ENCODE measurements around the gene NPHS1. TPM values are rescaled to one million over a fixed set of nuclear protein-coding genes. Genes with fewer than 3 reads are reported as not detected.

NPHS1 gene
- total RNA-seq, 1 experiment from 2014 or later, result not detected

GRCh38 chr19:35869327-35870123 is 17.2 kb upstream of the NPHS1 start:
- CTCF ChIA-PET, result interaction anchor here (0.6 kb wide), 1 partner anchor 49 kb away, joined by 3 read pairs; no protein-coding TSS in a partner anchor
- POLR2A ChIA-PET (ENCODE audit: low non-redundant PET), result no interaction called here

GRCh38 chr19:35868823-35869326 is 16.6 kb upstream of the NPHS1 start:
- no TSS peak for BruUV-seq (replicated peaks)
- intact Hi-C loops (cut with micrococcal nuclease; ENCODE audit: unreplicated experiment), result no loop called here
- Histone ChIP-seq H3K4me3 (ENCODE audit: low read depth, low read length, poor library complexity, severe bottlenecking) (peak overlapping the region; percentile 52), H3K4me1 (ENCODE audit: insufficient read depth, low read length, poor library complexity, severe bottlenecking) (peaks cover 11% of the 10 kb centered on the region), H3K27me3 (replicated peaks; ENCODE audit: insufficient read depth, low read depth, low read length, poor library complexity) (no peaks in the 10 kb centered on the region), H3K27ac (ENCODE audit: low read depth, low read length, poor library complexity, severe bottlenecking) (no peak overlapping the region), H3K36me3 (ENCODE audit: insufficient read depth, low read length, poor library complexity, severe bottlenecking) (no peaks in the 10 kb centered on the region), H3K9me3 (ENCODE audit: low read depth, low read length, poor library complexity, severe bottlenecking) (no peaks in the 10 kb centered on the region)
- ChIA-PET POLR2A (ENCODE audit: low non-redundant PET) (no interaction called here), CTCF (interaction anchor here (0.6 kb wide), 1 partner anchor 48 kb away, joined by 3 read pairs; no protein-coding TSS in a partner anchor)
- no peak for DNase-seq (ENCODE audit: low spot score)
- no peak for TF ChIP-seq CTCF (conservative IDR thresholded peaks at IDR 0.05; ENCODE audit: low read depth, low read length)
- no peak for TF ChIP-seq EZH2 (IDR thresholded peaks at IDR 0.05; ENCODE audit: borderline replicate concordance, low read depth, low read length, poor library complexity, severe bottlenecking)

More at GRCh38 chr19:35869327-35870123, 17.2 kb upstream of the NPHS1 start:
- Histone ChIP-seq H3K9me3 (ENCODE audit: low read depth, low read length, poor library complexity, severe bottlenecking) (no peaks in the 10 kb centered on the region), H3K4me1 (ENCODE audit: insufficient read depth, low read length, poor library complexity, severe bottlenecking) (peaks cover 11% of the 10 kb centered on the region), H3K27me3 (replicated peaks; ENCODE audit: insufficient read depth, low read depth, low read length, poor library complexity) (no peaks in the 10 kb centered on the region), H3K27ac (ENCODE audit: low read depth, low read length, poor library complexity, severe bottlenecking) (peak overlapping the region; percentile 6), H3K4me3 (ENCODE audit: low read depth, low read length, poor library complexity, severe bottlenecking) (peak overlapping the region; percentile 52), H3K36me3 (ENCODE audit: insufficient read depth, low read length, poor library complexity, severe bottlenecking) (no peaks in the 10 kb centered on the region)
- BruUV-seq (replicated peaks), result no TSS peak
- peak; percentile 97 for DNase-seq (ENCODE audit: low spot score)
- TF ChIP-seq EZH2 (IDR thresholded peaks at IDR 0.05; ENCODE audit: borderline replicate concordance, low read depth, low read length, poor library complexity, severe bottlenecking), result no peak
- intact Hi-C loops (cut with micrococcal nuclease; ENCODE audit: unreplicated experiment), result no loop called here

DNA sequence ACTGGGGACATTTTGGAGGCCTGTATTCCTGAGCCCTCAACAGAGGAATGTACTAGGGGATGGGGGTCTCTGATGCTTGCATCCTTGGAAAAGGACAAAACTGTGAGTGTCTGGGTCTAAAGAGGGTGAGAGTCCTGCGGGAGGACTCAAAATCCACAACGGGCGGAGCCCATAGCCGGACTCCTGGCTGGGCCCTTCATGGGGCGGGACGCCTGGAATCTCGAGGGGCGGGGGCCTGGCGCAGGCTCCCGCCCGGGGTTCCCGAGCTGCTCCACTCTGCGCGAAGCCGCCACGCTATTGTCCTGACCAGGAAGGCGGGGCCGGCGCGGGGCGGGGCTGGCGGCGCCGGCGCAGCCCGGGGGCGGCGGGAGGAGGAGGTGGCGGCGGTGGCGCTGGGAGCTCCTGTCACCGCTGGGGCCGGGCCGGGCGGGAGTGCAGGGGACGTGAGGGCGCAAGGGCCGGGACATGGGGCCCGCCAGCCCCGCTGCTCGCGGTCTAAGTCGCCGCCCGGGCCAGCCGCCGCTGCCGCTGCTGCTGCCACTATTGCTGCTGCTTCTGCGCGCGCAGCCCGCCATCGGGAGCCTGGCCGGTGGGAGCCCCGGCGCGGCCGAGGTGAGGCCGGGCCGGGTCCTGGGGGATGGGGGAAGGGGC is 16.0 kb upstream of the NPHS1 start, which contains the start of gene APLP1:
APLP1 (plus strand) TSS at position 403 of the 651 bp plus-strand sequence; CDS start at position 466, 63 bp downstream.
- H3K36me3 ChIP-seq (ENCODE audit: insufficient read depth, low read length, poor library complexity, severe bottlenecking), result no peaks in the 10 kb centered on the region
- TF ChIP-seq CTCF (conservative IDR thresholded peaks at IDR 0.05; ENCODE audit: low read depth, low read length) (no peak), EZH2 (IDR thresholded peaks at IDR 0.05; ENCODE audit: borderline replicate concordance, low read depth, low read length, poor library complexity, severe bottlenecking) (no peak)
- BruUV-seq (replicated peaks), result no TSS peak
- peak; percentile 68 for DNase-seq (ENCODE audit: low spot score)
- intact Hi-C loops (cut with micrococcal nuclease; ENCODE audit: unreplicated experiment), result no loop called here
- H3K9me3 ChIP-seq (ENCODE audit: low read depth, low read length, poor library complexity, severe bottlenecking), result no peaks in the 10 kb centered on the region
- peaks cover 11% of the 10 kb centered on the region for H3K4me1 ChIP-seq (ENCODE audit: insufficient read depth, low read length, poor library complexity, severe bottlenecking)
- peak within 1 kb of the TSS; percentile 6 for H3K27ac ChIP-seq (ENCODE audit: low read depth, low read length, poor library complexity, severe bottlenecking)
- no peaks in the 10 kb centered on the region for H3K27me3 ChIP-seq (replicated peaks; ENCODE audit: insufficient read depth, low read depth, low read length, poor library complexity)
- peak within 1 kb of the TSS; percentile 52 for H3K4me3 ChIP-seq (ENCODE audit: low read depth, low read length, poor library complexity, severe bottlenecking)
- CTCF ChIA-PET, result no interaction called here
- POLR2A ChIA-PET (ENCODE audit: low non-redundant PET), result no interaction called here
